ENCODE measurements around the gene CACNA1A. TPM values are rescaled to one million over a fixed set of nuclear protein-coding genes. Genes with fewer than 3 reads are reported as not detected.

CACNA1A gene
- total RNA-seq, 2 experiments from 2014 or later, result 0.19 to 0.78 TPM

GRCh38 chr19:13176345-13176744 lies 329.9 kb downstream of the CACNA1A start:
- H3K9me2 ChIP-seq (ENCODE audit: insufficient read depth, low read length), result no peaks in the 10 kb centered on the region
- no peaks in the 10 kb centered on the region for H3K36me3 ChIP-seq (ENCODE audit: insufficient read depth, low read length)
- TF ChIP-seq EZH2phosphoT487 (IDR thresholded peaks at IDR 0.05; ENCODE audit: borderline replicate concordance, low read depth, low read length), result no peak
- TF ChIP-seq, protein P1, sequence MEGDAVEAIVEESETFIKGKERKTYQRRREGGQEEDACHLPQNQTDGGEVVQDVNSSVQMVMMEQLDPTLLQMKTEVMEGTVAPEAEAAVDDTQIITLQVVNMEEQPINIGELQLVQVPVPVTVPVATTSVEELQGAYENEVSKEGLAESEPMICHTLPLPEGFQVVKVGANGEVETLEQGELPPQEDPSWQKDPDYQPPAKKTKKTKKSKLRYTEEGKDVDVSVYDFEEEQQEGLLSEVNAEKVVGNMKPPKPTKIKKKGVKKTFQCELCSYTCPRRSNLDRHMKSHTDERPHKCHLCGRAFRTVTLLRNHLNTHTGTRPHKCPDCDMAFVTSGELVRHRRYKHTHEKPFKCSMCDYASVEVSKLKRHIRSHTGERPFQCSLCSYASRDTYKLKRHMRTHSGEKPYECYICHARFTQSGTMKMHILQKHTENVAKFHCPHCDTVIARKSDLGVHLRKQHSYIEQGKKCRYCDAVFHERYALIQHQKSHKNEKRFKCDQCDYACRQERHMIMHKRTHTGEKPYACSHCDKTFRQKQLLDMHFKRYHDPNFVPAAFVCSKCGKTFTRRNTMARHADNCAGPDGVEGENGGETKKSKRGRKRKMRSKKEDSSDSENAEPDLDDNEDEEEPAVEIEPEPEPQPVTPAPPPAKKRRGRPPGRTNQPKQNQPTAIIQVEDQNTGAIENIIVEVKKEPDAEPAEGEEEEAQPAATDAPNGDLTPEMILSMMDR (conservative IDR thresholded peaks at IDR 0.05; ENCODE audit: low read length), result no peak
- POLR2A ChIA-PET, result interaction anchor here (1.2 kb wide), 3 partner anchors 11 to 19 kb away, joined by 3 to 4 read pairs (median 3); no protein-coding TSS in a partner anchor
- no TSS peak for BruUV-seq (replicated peaks)
- CTCF ChIA-PET (ENCODE audit: unreplicated experiment), result no interaction called here
- intact Hi-C loops (cut with micrococcal nuclease; ENCODE audit: unreplicated experiment), result no loop called here
- H2AFZ ChIP-seq (ENCODE audit: low read length), result no peak overlapping the region
- H3K4me2 ChIP-seq (ENCODE audit: low read length), result no peak overlapping the region
- no peak overlapping the region for H3K4me3 ChIP-seq (ENCODE audit: low read depth, low read length, poor library complexity, severe bottlenecking)
- no peak overlapping the region for H3K27ac ChIP-seq (ENCODE audit: low read depth, low read length, poor library complexity, severe bottlenecking)
- no peaks in the 10 kb centered on the region for H3K9me3 ChIP-seq (ENCODE audit: low read length)
- no peaks in the 10 kb centered on the region for H4K20me1 ChIP-seq (ENCODE audit: insufficient read depth, low read length)
- no peak for DNase-seq (ENCODE audit: low spot score)
- peaks cover 42% of the 10 kb centered on the region for H3K4me1 ChIP-seq (ENCODE audit: insufficient read depth, low read length, poor library complexity, severe bottlenecking)
- no peaks in the 10 kb centered on the region for H3K79me2 ChIP-seq (ENCODE audit: insufficient read depth, low read depth, low read length)

DNA sequence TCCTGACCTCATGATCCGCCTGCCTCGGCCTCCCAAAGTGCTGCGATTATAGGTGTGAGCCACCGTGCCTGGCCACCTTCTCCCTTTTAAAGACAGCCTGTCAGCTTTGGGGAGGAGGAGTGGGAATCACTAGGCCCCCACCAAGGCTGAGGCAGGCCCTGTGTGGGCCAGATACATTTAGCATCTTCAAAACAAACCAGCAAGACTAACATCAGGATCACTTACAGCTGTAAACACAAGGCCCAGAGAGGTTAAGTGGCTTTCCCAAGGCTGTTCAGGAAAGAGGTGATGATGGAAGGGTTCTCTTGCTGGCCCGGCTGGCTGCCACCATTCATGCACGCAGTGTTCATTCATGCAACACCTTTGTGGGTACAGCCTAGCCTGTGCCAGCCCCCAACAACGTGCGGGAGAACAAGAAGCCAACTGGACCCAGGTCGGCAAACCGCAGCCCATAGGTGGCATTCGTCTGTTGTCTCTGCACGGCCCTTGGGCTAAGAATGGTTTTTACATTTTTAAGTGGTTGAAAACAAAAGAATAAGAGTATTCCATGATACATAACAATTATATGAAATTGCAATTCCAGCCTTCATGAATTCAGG lies 333.0 kb downstream of the CACNA1A start:
- peaks cover 6% of the 10 kb centered on the region; the same call in 1 of the 2 replicates for H3K79me2 ChIP-seq (ENCODE audit: insufficient read depth, low read depth, low read length)
- TF ChIP-seq, protein P1 (conservative IDR thresholded peaks at IDR 0.05; ENCODE audit: low read length), result no peak
- no peak for TF ChIP-seq EZH2phosphoT487 (IDR thresholded peaks at IDR 0.05; ENCODE audit: borderline replicate concordance, low read depth, low read length)
- CTCF ChIA-PET (ENCODE audit: unreplicated experiment), result no interaction called here
- no peaks in the 10 kb centered on the region for H4K20me1 ChIP-seq (ENCODE audit: insufficient read depth, low read length)
- H3K9me2 ChIP-seq (ENCODE audit: insufficient read depth, low read length), result no peaks in the 10 kb centered on the region
- intact Hi-C loops (cut with micrococcal nuclease; ENCODE audit: unreplicated experiment), result no loop called here
- H3K9me3 ChIP-seq (ENCODE audit: low read length), result no peaks in the 10 kb centered on the region
- H3K27ac ChIP-seq (ENCODE audit: low read depth, low read length, poor library complexity, severe bottlenecking), result peak overlapping the region; percentile 10
- DNase-seq (ENCODE audit: low spot score), result no peak
- POLR2A ChIA-PET, result no interaction called here
- BruUV-seq (replicated peaks), result no TSS peak
- peaks cover 47% of the 10 kb centered on the region for H3K4me1 ChIP-seq (ENCODE audit: insufficient read depth, low read length, poor library complexity, severe bottlenecking)
- H2AFZ ChIP-seq (ENCODE audit: low read length), result peak overlapping the region; percentile 25; the same call in 1 of the 2 replicates
- no peaks in the 10 kb centered on the region for H3K36me3 ChIP-seq (ENCODE audit: insufficient read depth, low read length)
- peak overlapping the region; percentile 39 for H3K4me2 ChIP-seq (ENCODE audit: low read length)
- H3K4me3 ChIP-seq (ENCODE audit: low read depth, low read length, poor library complexity, severe bottlenecking), result no peak overlapping the region

GRCh38 chr19:13172346-13173138 lies 333.7 kb downstream of the CACNA1A start:
- no peaks in the 10 kb centered on the region for H3K36me3 ChIP-seq (ENCODE audit: insufficient read depth, low read length)
- H2AFZ ChIP-seq (ENCODE audit: low read length), result peak overlapping the region; percentile 3; the same call in 1 of the 2 replicates
- ChIA-PET POLR2A (no interaction called here), CTCF (ENCODE audit: unreplicated experiment) (no interaction called here)
- BruUV-seq (replicated peaks), result no TSS peak
- no peaks in the 10 kb centered on the region for H3K9me2 ChIP-seq (ENCODE audit: insufficient read depth, low read length)
- H3K4me1 ChIP-seq (ENCODE audit: insufficient read depth, low read length, poor library complexity, severe bottlenecking), result peaks cover 52% of the 10 kb centered on the region
- no peak for DNase-seq (ENCODE audit: low spot score)
- no peaks in the 10 kb centered on the region for H4K20me1 ChIP-seq (ENCODE audit: insufficient read depth, low read length)
- H3K79me2 ChIP-seq (ENCODE audit: insufficient read depth, low read depth, low read length), result peaks cover 6% of the 10 kb centered on the region; the same call in 1 of the 2 replicates
- peak overlapping the region; percentile 2 for H3K27ac ChIP-seq (ENCODE audit: low read depth, low read length, poor library complexity, severe bottlenecking)
- no peak for TF ChIP-seq EZH2phosphoT487 (IDR thresholded peaks at IDR 0.05; ENCODE audit: borderline replicate concordance, low read depth, low read length)
- TF ChIP-seq, protein P1 (conservative IDR thresholded peaks at IDR 0.05; ENCODE audit: low read length), result no peak
- no peaks in the 10 kb centered on the region for H3K9me3 ChIP-seq (ENCODE audit: low read length)
- intact Hi-C loops (cut with micrococcal nuclease; ENCODE audit: unreplicated experiment), result no loop called here
- H3K4me3 ChIP-seq (ENCODE audit: low read depth, low read length, poor library complexity, severe bottlenecking), result peak overlapping the region; percentile 15
- H3K4me2 ChIP-seq (ENCODE audit: low read length), result peak overlapping the region; percentile 39
